Stimulated activated CD4-positive, alpha-beta T cell treated with anti-CD3 and anti-CD28 coated beads, Interleukin-15, amount 100 ng/mL, for 24 hours (primary cell): Measurements from ENCODE around the gene ABHD17A.

Experiments used
- DNase-seq: peaks from one replicate; pipeline ENCODE4 v3.0.0-alpha.2; 2020

ABHD17A gene

DNA sequence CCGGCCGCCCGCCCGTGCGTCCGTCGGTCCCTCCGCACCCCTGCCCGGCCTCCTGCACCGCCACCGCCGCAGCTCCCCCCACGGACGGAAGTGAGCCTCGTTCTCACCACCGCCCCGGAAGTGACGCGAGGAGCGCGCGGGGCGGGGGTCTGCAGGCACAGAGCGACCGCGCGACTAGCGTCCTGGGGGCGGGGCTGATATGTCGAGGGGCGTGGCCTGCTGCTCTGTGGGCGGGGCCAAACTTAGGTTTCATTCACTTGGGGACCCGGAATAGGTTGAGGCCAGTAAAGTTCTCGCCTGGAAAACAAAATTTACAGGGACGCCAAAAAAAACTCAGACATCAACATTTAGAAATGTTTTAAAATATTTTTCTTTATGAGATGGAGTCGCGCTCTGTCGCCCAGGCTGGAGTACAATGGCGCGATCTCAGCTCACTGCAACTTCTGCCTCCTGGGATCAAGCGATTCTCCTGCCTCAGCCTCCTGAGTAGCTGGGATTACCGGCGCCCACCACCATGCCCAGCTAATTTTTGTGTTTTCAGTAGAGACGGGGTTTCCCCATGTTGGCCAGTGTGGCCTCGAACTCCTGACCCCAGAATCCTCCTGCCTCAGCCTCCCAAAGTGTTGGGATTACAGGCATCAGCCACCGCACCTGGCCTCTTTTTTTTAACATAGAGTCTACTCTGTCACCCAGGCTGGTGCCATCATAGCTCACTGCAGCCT lies at the start of gene ABHD17A:
Gene ABHD17A (minus strand): TSS at position 99 of the 722 bp plus-strand sequence. CDS start 3,930 bp downstream, outside the sequence.
- DNase-seq, result peak; percentile 96

DNA sequence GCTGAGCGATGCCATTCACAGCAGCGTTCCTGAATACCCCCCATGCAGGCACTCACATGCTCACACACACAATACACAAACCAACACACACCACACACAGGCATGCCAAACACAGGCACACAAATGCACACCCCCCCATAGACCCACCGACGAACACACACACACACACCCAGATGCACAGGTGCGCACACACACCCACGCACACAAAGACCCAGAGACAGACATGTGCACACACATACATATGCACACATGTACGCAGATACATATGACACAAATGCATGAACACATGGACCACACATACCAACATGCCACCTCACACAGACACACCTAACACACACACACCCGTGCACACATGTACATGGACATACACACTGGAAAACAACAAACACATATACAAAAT lies 48.6 kb upstream of the ABHD17A start:
- no peak for DNase-seq

- no peak for DNase-seq
These were observed 47.9 kb upstream of the ABHD17A start for GRCh38 chr19:1933244-1933643.

DNA sequence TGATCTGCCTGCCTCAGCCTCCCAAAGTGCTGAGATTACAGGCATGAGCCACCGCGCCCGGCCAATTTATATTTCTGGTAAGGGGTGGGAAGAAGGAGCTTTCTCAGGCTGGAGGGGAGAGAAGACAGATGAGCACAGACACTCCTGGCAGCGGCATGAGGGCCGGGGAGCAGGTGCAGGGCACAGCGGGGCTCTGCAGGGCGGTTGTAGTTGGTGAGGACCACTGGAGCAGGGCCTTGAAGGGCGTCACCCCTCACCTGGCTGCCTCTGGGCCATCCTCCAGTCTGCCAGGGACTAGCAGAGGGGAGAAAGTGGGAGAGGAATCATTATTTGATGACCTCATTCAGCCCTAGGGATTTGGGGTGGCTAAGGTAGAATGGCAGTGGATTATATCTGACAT lies 47.1 kb upstream of the ABHD17A start:
- DNase-seq, result no peak

GRCh38 chr19:1931445-1931844 lies 46.1 kb upstream of the ABHD17A start:
- DNase-seq, result no peak

GRCh38 chr19:1929021-1929742 lies 43.9 kb upstream of the ABHD17A start:
- DNase-seq, result peak; percentile 87

DNA sequence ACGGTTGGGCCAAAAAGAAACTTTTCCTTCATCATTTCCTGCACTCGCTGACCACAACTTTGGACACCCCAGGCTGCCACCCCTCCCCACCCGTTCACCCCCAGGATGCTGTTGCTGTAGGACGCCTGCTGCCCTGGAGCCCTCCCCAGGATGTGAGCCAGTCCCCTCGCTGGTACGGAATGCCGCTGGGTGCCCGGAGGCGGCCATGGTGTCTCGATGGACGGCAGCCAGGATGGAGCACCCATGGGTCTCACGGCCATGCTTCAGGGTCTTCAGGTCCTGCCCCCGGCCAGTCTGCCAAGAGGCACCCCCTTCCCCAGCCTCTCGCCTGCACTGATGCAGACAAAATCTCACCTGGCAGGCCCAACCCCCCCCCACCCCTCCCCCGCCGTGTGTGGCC lies 40.2 kb upstream of the ABHD17A start:
- no peak for DNase-seq

GRCh38 chr19:1924320-1924961 lies 39.1 kb upstream of the ABHD17A start:
- no peak for DNase-seq

DNA sequence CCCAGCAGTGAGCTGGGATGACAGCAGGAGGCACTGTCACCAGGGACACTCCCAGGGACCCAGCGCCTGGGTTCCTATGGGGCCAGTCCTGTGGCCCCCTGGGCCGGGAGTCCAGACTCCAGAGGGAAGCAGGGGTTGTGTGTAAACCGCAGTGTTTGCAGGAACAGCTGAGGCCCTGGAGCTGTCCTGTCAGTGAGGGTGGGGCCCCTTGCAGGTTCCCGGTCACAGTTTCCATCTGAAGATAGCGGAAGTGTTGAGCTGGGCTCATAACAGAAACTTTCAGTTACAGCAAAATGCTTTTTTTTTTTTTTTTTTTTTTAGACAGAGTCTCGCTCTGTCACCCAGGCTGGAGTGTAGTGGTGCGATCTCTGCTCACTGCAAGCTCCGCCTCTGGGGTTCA lies 38.0 kb upstream of the ABHD17A start:
- peak; percentile 72 for DNase-seq

- DNase-seq, result no peak
These were observed 37.5 kb upstream of the ABHD17A start for GRCh38 chr19:1922803-1923202.

- no peak for DNase-seq
These were observed 36.5 kb upstream of the ABHD17A start for GRCh38 chr19:1921825-1922224.

DNA sequence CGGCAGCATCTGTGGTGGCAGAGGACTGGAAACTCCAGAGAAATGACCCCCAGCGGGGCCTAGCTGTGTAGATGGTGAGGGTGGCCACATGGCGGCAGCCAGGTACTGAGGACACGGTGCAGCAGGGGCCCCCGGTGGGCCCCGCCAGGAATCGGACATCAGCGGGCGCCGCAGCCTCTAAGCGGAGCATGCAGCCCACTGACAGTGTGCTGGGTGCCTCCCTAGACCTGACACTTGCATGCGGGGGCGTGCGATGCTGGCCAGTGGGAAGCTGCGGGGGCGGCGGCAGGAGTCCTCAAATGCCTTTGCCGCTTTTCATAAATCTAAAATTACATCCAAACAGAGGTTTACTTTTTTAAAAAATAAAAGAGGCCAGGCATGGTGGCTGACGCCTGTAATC lies 36.0 kb upstream of the ABHD17A start:
- no peak for DNase-seq

- DNase-seq, result no peak
These were observed 35.3 kb upstream of the ABHD17A start for GRCh38 chr19:1920644-1921043.

DNA sequence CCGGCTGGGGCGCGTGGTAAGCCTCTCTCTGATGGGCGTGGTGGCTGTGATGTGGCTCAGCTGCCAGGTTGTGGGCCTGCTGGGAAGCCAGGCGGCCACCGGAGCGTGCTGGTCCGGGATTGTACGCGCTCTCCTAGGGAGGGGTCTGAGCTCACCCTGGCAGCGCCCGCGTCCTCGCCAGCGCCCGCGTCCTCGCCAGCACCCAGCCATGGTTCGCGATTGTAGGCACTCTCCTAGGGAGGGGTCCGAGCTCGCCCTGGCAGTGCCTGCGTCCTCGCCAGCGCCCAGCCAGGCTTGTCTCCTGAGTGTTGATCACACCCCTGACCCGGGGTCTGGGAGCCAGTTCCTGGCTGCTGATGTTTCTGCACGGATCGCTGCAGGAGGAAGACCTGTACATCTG lies 33.7 kb upstream of the ABHD17A start:
- DNase-seq, result no peak

DNA sequence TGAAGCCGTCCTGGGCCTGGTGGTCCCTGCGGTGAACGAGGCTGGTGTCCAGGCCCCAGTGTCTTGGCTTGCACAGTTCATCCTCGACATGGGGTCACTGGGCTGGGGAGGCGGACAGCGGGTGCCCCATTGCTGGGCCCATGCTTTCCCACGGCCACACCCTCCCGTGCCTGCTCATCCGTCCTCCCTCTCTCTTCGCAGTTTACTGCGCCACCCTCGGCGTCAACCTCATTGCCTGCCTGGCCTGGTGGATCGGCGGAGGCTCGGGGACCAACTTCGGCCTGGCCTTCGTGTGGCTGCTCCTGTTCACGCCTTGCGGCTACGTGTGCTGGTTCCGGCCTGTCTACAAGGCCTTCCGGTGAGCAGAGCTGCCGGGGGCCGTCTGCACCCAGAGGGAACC lies 32.6 kb upstream of the ABHD17A start:
- no peak for DNase-seq

- DNase-seq, result no peak
These were observed 31.9 kb upstream of the ABHD17A start for GRCh38 chr19:1917146-1917545.

GRCh38 chr19:1914826-1915341 lies 29.6 kb upstream of the ABHD17A start:
- DNase-seq, result no peak

DNA sequence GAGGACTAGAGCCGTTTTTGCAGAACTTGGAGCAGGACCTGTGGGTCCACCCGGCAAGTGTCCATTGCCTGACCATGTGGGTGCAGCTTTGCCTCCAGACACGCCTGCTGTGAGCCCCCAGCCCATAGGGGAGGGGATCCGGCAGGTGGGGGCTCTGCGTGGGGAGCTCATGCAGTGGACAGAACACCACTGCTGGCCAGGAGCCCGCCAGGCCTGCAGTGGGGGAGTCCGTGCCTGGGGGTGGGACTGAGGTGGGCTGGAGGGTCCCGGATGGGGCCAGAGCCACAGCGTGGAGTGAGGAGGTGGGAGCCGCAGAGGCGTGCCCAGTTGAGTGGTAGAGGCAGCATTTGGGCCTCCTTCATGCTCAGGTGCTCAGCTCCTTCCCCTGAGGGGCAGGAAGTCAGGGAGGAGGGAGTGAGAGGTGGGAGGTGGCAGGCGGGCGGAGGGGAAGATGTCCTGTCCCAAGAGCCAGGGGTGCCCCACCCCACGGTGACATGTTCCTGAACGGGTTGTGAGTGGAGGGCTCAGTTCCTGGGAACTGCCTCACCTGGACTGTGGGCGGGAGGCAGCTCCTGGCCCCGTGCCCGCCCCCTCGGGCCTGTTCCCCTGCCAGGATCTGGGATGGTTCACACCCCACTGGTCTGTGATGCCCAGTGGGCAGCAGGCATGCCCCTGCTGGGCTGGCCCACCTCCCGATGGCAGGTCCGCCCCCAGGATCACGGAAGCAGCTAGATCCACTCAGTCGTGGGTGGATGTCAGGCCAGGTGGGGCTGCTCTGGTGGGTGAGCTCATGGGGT lies 28.7 kb upstream of the ABHD17A start:
- DNase-seq, result no peak

GRCh38 chr19:1912760-1913505 lies 27.6 kb upstream of the ABHD17A start:
- DNase-seq, result no peak

- no peak for DNase-seq
These were observed 26.7 kb upstream of the ABHD17A start for GRCh38 chr19:1911995-1912394.

- no peak for DNase-seq
These were observed 25.8 kb upstream of the ABHD17A start for GRCh38 chr19:1911098-1911497.

DNA sequence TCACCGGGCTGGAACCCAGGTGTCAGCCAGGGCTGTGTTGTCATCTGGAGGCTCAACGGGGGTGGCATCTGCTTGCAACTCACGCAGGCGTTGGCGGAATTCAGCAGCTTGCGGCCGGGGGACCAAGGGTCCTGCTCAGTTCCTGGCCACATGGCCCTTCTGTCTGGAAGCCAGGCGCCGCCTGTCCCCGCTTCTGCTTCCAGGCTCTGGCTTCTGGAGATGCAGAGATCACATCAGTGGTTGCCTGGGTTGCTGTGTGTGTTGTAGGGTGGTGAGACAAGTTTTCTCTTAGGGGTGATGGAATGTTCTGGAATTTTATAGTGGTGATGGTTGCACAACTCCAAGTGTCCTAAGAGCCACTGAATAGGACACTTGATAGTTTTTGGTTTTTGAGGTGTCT lies 24.9 kb upstream of the ABHD17A start:
- DNase-seq, result no peak
